Keratinocyte (primary cell): Measurements from ENCODE around the gene SLC30A1. TPM values are rescaled to one million over a fixed set of nuclear protein-coding genes. Genes with fewer than 3 reads are reported as not detected.

ENCODE experiments used
- DNase-seq: peaks from one replicate; pipeline ENCODE4 v3.0.0-alpha.2; 2011; ENCODE audit warnings: low read depth, missing footprints, low spot score
- FAIRE-seq: peaks from 2 replicates; lab custom pipeline; 2011; peaks lifted over from hg19 to GRCh38; lab: Jason Lieb, UNC
- H2AFZ ChIP-seq: 2 replicates; pipeline ENCODE4 v1.6.0; 2012; ENCODE audit warnings: low read length, control low read depth, inconsistent platforms; ENCODE audit not compliant: control insufficient read depth
- H3K27ac ChIP-seq: 2 replicates; pipeline ENCODE4 v1.5.1; 2011; ENCODE audit warnings: low read length; ENCODE audit not compliant: control insufficient read depth, insufficient read depth
- H3K27me3 ChIP-seq: 3 replicates; pipeline ENCODE4 v1.6.0; 2011; ENCODE audit warnings: low read length; ENCODE audit not compliant: control insufficient read depth, insufficient read depth; ENCODE audit errors: extremely low read depth
- H3K36me3 ChIP-seq, 2 experiments: 2 replicates in 1 of 2; 3 replicates in 1 of 2; pipeline ENCODE4 v1.5.1; 2011; ENCODE audit warnings: low read length in 2 of 2, mild to moderate bottlenecking in 1 of 2; ENCODE audit not compliant: control insufficient read depth in 2 of 2, insufficient read depth in 2 of 2; ENCODE audit errors: extremely low read depth in 1 of 2
- H3K4me1 ChIP-seq: 3 replicates; pipeline ENCODE4 v1.5.1; 2011; ENCODE audit warnings: low read length; ENCODE audit not compliant: control insufficient read depth, insufficient read depth; ENCODE audit errors: extremely low read depth
- H3K4me2 ChIP-seq: 3 replicates; pipeline ENCODE4 v1.6.0; 2011; ENCODE audit warnings: low read depth, low read length; ENCODE audit not compliant: control insufficient read depth, insufficient read depth; ENCODE audit errors: extremely low read depth
- H3K4me3 ChIP-seq, 3 experiments: fragments of 200-600 bp in 1 of 3; sonication (generic) in 1 of 3; 2 replicates in 2 of 3; 3 replicates in 1 of 3; pipeline ENCODE4 v1.5.1; 2011 to 2016; ENCODE audit warnings: low read length in 3 of 3, mild to moderate bottlenecking in 3 of 3, control low read depth in 2 of 3, inconsistent platforms in 1 of 3, low read depth in 1 of 3, mixed read lengths in 1 of 3, mixed run types in 1 of 3, moderate library complexity in 1 of 3; ENCODE audit not compliant: control insufficient read depth in 2 of 3, insufficient read depth in 2 of 3; ENCODE audit errors: extremely low read depth in 1 of 3
- H3K79me2 ChIP-seq: 2 replicates; pipeline ENCODE4 v1.6.0; 2012; ENCODE audit warnings: low read length; ENCODE audit not compliant: control insufficient read depth, insufficient read depth
- H3K9ac ChIP-seq: 3 replicates; pipeline ENCODE4 v1.6.0; 2011; ENCODE audit warnings: low read length; ENCODE audit not compliant: control insufficient read depth, insufficient read depth; ENCODE audit errors: extremely low read depth
- H3K9me1 ChIP-seq: 3 replicates; pipeline ENCODE4 v1.6.0; 2011; ENCODE audit warnings: low read length; ENCODE audit not compliant: control insufficient read depth, insufficient read depth; ENCODE audit errors: extremely low read depth
- H3K9me3 ChIP-seq: 2 replicates; pipeline ENCODE4 v1.5.1; 2012; ENCODE audit warnings: low read depth, low read length; ENCODE audit not compliant: control insufficient read depth
- H4K20me1 ChIP-seq: 3 replicates; pipeline ENCODE4 v1.6.0; 2011; ENCODE audit warnings: low read length; ENCODE audit not compliant: control insufficient read depth, insufficient read depth; ENCODE audit errors: extremely low read depth
- EZH2 ChIP-seq: IDR thresholded peaks from one replicate; pipeline ENCODE4 v1.6.1; 2012; ENCODE audit warnings: inconsistent platforms, mild to moderate bottlenecking, low read length, moderate library complexity
- dilution Hi-C: fragments of 300-500 bp; cut with MboI; formaldehyde crosslinking; loops from one replicate; pipeline ENCODE4 v1.7.0; 2020; ENCODE audit warnings: low sequenced_read_pairs; ENCODE audit not compliant: extremely low pct_ligation_motif_present
- polyA plus RNA-seq, 5 experiments: library from polyadenylated mRNA; depleted of rRNA in 3 of 5; stranded (reverse) in 3 of 5; stranded (forward) in 1 of 5; unstranded in 1 of 5; fragments of >200 nt; gene quantifications; 1 replicate in 1 of 5; 2 replicates in 3 of 5; 3 replicates in 1 of 5; pipeline versions ENCODE4 v1.2.1 to v1.2.3, GENCODE V29; 2011 to 2012; ENCODE audit warnings: missing spikeins in 2 of 5, low read depth in 1 of 5, low replicate concordance in 1 of 5
- TF ChIP-seq, protein P1 (sequence below), 3 experiments: IDR thresholded peaks in 1 of 3; conservative IDR thresholded peaks in 1 of 3; optimal IDR thresholded peaks in 1 of 3; 2 replicates in 2 of 3; 3 replicates in 1 of 3; pipeline versions ENCODE3 to v1.5.1; 2011; ENCODE audit warnings: low read length in 3 of 3, mild to moderate bottlenecking in 3 of 3, moderate library complexity in 2 of 3, control low read depth in 1 of 3, inconsistent platforms in 1 of 3; ENCODE audit not compliant: insufficient read depth in 2 of 3; ENCODE audit errors: extremely low read depth in 1 of 3

SLC30A1 gene
- polyA plus RNA-seq, 1 donor (not counting 4 experiments of a cell fraction or from before 2014, with no cell fraction given): 17.2 TPM

DNA sequence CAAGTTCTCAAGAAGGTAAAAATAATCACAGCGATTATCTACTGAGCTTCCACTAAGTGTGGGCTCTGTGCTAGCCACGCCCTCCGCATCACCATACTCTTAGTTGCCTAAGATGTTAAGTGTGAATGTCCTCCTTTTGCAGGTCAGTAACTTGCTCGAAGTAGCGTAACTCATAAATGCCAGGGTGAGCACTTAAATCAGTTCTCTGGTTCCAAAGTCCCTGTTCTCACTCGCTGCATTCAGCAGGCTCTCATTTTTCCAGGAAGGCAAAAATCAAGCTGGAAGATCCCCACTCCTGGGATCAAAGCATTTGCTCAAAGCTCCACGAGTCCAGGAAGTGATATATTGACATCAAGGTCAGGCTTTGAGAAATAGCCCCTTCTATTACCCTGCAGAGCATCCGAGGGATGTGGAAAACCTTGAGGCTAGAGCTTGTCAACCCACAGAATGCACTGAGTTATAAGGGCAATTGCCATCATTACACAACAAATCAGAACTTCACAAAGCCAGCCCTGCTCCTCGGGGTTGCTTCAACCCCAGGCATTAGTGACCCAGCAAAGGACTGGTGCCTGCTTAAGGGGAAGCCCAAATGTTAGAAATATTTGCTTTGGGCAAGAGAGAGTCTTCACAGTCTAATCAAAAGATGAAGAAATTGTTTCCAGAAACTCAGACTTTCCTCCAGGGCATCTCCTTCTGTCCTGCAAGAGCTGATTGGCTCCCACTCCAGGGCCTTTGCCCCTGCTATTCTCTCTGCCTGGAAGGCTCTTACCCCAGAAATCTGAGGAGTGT lies 19.5 kb downstream of the SLC30A1 start:
- Histone ChIP-seq H3K9me1 (no peaks in the 10 kb centered on the region), H3K36me3 (no peaks in the 10 kb centered on the region), H3K79me2 (no peaks in the 10 kb centered on the region), H3K9ac (no peak overlapping the region), H2AFZ (no peak overlapping the region), H3K4me3 (no peak overlapping the region), H3K4me1 (no peaks in the 10 kb centered on the region), H3K9me3 (no peaks in the 10 kb centered on the region), H4K20me1 (no peaks in the 10 kb centered on the region), H3K4me2 (no peak overlapping the region), H3K27ac (no peak overlapping the region), H3K27me3 (peaks cover 1% of the 10 kb centered on the region)
- TF ChIP-seq, protein P1, sequence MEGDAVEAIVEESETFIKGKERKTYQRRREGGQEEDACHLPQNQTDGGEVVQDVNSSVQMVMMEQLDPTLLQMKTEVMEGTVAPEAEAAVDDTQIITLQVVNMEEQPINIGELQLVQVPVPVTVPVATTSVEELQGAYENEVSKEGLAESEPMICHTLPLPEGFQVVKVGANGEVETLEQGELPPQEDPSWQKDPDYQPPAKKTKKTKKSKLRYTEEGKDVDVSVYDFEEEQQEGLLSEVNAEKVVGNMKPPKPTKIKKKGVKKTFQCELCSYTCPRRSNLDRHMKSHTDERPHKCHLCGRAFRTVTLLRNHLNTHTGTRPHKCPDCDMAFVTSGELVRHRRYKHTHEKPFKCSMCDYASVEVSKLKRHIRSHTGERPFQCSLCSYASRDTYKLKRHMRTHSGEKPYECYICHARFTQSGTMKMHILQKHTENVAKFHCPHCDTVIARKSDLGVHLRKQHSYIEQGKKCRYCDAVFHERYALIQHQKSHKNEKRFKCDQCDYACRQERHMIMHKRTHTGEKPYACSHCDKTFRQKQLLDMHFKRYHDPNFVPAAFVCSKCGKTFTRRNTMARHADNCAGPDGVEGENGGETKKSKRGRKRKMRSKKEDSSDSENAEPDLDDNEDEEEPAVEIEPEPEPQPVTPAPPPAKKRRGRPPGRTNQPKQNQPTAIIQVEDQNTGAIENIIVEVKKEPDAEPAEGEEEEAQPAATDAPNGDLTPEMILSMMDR (optimal IDR thresholded peaks at IDR 0.05 in 1 of 3, IDR thresholded peaks at IDR 0.05 in 1 of 3, conservative IDR thresholded peaks at IDR 0.05 in 1 of 3; ENCODE audit: extremely low read depth in 1 of 3, insufficient read depth in 2 of 3, low read length in 3 of 3): no peak
- no peak for TF ChIP-seq EZH2
- FAIRE-seq: no peak
- dilution Hi-C loops: no loop called here
- no peak for DNase-seq

DNA sequence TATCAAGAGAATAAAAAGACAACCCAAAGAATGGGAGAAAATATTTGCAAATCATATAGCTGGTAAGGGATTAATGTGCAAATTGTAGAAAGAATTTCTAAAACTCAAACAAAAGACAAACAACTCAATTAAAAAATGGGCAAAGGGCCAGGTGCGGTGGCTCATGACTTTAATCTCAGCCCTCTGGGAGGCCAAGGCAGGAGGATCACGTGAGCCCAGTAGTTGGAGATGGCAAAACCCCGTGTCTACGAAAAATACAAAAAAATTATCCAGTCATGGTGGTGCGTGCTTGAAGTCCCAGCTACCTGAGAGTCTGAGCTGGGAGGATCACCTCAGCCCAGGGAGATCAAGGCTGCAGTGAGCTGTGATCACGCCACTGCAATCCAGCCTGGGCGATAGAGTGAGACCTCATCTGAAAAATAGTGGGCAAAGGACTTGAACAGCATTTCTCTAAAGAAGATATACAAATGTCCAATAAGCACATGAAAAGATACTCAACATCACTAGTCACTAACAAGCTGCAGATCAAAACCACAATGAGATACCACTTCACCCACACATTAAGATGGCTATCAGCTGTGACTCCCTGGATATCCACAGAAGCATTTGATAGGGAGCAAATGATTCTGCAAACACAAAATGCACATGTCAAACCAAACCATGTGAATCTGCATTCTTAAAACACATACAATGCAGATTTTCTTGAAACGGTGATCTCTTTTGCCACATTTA lies 20.9 kb downstream of the SLC30A1 start:
- no peak for DNase-seq
- no peaks in the 10 kb centered on the region for H3K4me1 ChIP-seq
- no peak overlapping the region for H2AFZ ChIP-seq
- no peaks in the 10 kb centered on the region for H3K36me3 ChIP-seq
- no peak for TF ChIP-seq EZH2
- TF ChIP-seq, protein P1 (optimal IDR thresholded peaks at IDR 0.05 in 1 of 3, IDR thresholded peaks at IDR 0.05 in 1 of 3, conservative IDR thresholded peaks at IDR 0.05 in 1 of 3; ENCODE audit: extremely low read depth in 1 of 3, insufficient read depth in 2 of 3, low read length in 3 of 3): no peak
- no peak overlapping the region for H3K27ac ChIP-seq
- no peak overlapping the region for H3K4me2 ChIP-seq
- H3K27me3 ChIP-seq: no peaks in the 10 kb centered on the region
- no peaks in the 10 kb centered on the region for H4K20me1 ChIP-seq
- no peaks in the 10 kb centered on the region for H3K9me1 ChIP-seq
- H3K9me3 ChIP-seq: no peaks in the 10 kb centered on the region
- H3K79me2 ChIP-seq: no peaks in the 10 kb centered on the region
- no peak overlapping the region for H3K4me3 ChIP-seq
- no peak for FAIRE-seq
- H3K9ac ChIP-seq: no peak overlapping the region
- dilution Hi-C loops: no loop called here
